Neuronal stem cell (in vitro differentiated cells): Measurements from ENCODE around the gene RHOJ.
A peak's percentile ranks its signal among the peaks of the same experiment; 100 is the strongest.
"Not testable (repeated sequence)": the region's sequence is repeated elsewhere in the genome, so short reads cannot be mapped to it uniquely, and the experiment has no call there.

Source experiments
- DNase-seq: peaks from one replicate; pipeline ENCODE4 v3.0.0-alpha.2; 2013; ENCODE audit warnings: low spot score
- H2AFZ ChIP-seq: one replicate; pipeline ENCODE4 v1.6.1; 2013; ENCODE audit warnings: mild to moderate bottlenecking, low read length, inconsistent platforms
- H2AK5ac ChIP-seq: 2 replicates; pipeline ENCODE4 v1.6.1; 2013; ENCODE audit warnings: low read depth, mild to moderate bottlenecking, inconsistent platforms, low read length, moderate library complexity, mixed read lengths
- H2BK120ac ChIP-seq: 2 replicates; pipeline ENCODE4 v1.6.1; 2013; ENCODE audit warnings: low read depth, mild to moderate bottlenecking, inconsistent platforms, low read length, moderate library complexity, mixed read lengths
- H2BK12ac ChIP-seq: one replicate; pipeline ENCODE4 v1.6.1; 2013; ENCODE audit warnings: low read length, inconsistent platforms
- H2BK15ac ChIP-seq: 2 replicates; pipeline ENCODE4 v1.6.1; 2013; ENCODE audit warnings: mild to moderate bottlenecking, low read length, inconsistent platforms, mixed read lengths
- H2BK5ac ChIP-seq: one replicate; pipeline ENCODE4 v1.6.1; 2013; ENCODE audit warnings: inconsistent platforms, mild to moderate bottlenecking, low read length, moderate library complexity
- H3K14ac ChIP-seq: one replicate; pipeline ENCODE4 v1.6.1; 2013; ENCODE audit warnings: low read length, inconsistent platforms
- H3K18ac ChIP-seq: 2 replicates; pipeline ENCODE4 v1.6.1; 2013; ENCODE audit warnings: low read length, inconsistent platforms
- H3K23ac ChIP-seq: 2 replicates; pipeline ENCODE4 v1.6.1; 2013; ENCODE audit warnings: low read depth, mild to moderate bottlenecking, mixed read lengths, low read length, inconsistent platforms; ENCODE audit not compliant: poor library complexity
- H3K27ac ChIP-seq: replicated peaks from 3 replicates; pipeline ENCODE4 v1.5.1; 2013; ENCODE audit warnings: low read length, inconsistent platforms
- H3K27me3 ChIP-seq, 3 experiments: 2 replicates each; pipeline ENCODE4 v1.6.1; 2013; ENCODE audit warnings: low read length in 3 of 3, mild to moderate bottlenecking in 2 of 3, inconsistent platforms in 1 of 3, low read depth in 1 of 3, mixed read lengths in 1 of 3, moderate library complexity in 1 of 3; ENCODE audit not compliant: control insufficient read depth in 3 of 3, insufficient read depth in 3 of 3
- H3K36me3 ChIP-seq, 2 donors: replicated peaks in 1 of 2; 2 replicates each; pipeline ENCODE4 v1.6.1; 2013; ENCODE audit warnings: low read length in 2 of 2; ENCODE audit not compliant: control insufficient read depth in 2 of 2, insufficient read depth in 2 of 2
- H3K4ac ChIP-seq: 2 replicates; pipeline ENCODE4 v1.6.1; 2013; ENCODE audit warnings: inconsistent platforms, mild to moderate bottlenecking, low read length, moderate library complexity
- H3K4me1 ChIP-seq, 2 donors: 1 replicate in 1 of 2; 2 replicates in 1 of 2; pipeline ENCODE4 v1.6.1; 2013; ENCODE audit warnings: low read length in 2 of 2, low read depth in 1 of 2; ENCODE audit not compliant: control insufficient read depth in 2 of 2, insufficient read depth in 1 of 2
- H3K4me2 ChIP-seq: one replicate; pipeline ENCODE4 v1.6.1; 2013; ENCODE audit warnings: mild to moderate bottlenecking, low read length, inconsistent platforms; ENCODE audit not compliant: insufficient read depth, poor library complexity, severe bottlenecking
- H3K4me3 ChIP-seq, 2 donors: 2 replicates each; pipeline ENCODE4 v1.5.1; 2013; ENCODE audit warnings: low read length in 2 of 2, mild to moderate bottlenecking in 2 of 2, inconsistent platforms in 1 of 2, moderate library complexity in 1 of 2
- H3K79me1 ChIP-seq: one replicate; pipeline ENCODE4 v1.6.1; 2013; ENCODE audit warnings: low read depth, mild to moderate bottlenecking, inconsistent platforms, low read length, moderate library complexity
- H3K9ac ChIP-seq: one replicate; pipeline ENCODE4 v1.6.1; 2013; ENCODE audit warnings: mild to moderate bottlenecking, low read depth, low read length, inconsistent platforms; ENCODE audit not compliant: poor library complexity
- H3K9me3 ChIP-seq, 2 donors: replicated peaks in 1 of 2; 2 replicates each; pipeline versions ENCODE3 to v1.6.1; 2013; ENCODE audit warnings: low read length in 2 of 2, mild to moderate bottlenecking in 2 of 2, inconsistent platforms in 1 of 2, low read depth in 1 of 2, mixed read lengths in 1 of 2, moderate library complexity in 1 of 2; ENCODE audit not compliant: control insufficient read depth in 2 of 2, insufficient read depth in 1 of 2
- H4K8ac ChIP-seq: one replicate; pipeline ENCODE4 v1.6.1; 2013; ENCODE audit warnings: low read depth, mild to moderate bottlenecking, inconsistent platforms, low read length, moderate library complexity
- H4K91ac ChIP-seq: one replicate; pipeline ENCODE4 v1.6.1; 2013; ENCODE audit warnings: low read length, low read depth, mild to moderate bottlenecking, inconsistent platforms; ENCODE audit not compliant: poor library complexity
- WGBS, 2 donors: extraction: QIAGEN DNeasy Blood & Tissue Kit; methylation state at CpG; one replicate each; pipeline ENCODE4 v1.1.7; 2013; ENCODE audit warnings: missing lambda C conversion rate in 2 of 2, mixed read lengths in 1 of 2; ENCODE audit not compliant: insufficient read length in 2 of 2, insufficient replicate concordance in 1 of 2; ENCODE audit errors: extremely low coverage in 2 of 2; 5-methylcytosine and 5-hydroxymethylcytosine counted together

The RHOJ gene

DNA sequence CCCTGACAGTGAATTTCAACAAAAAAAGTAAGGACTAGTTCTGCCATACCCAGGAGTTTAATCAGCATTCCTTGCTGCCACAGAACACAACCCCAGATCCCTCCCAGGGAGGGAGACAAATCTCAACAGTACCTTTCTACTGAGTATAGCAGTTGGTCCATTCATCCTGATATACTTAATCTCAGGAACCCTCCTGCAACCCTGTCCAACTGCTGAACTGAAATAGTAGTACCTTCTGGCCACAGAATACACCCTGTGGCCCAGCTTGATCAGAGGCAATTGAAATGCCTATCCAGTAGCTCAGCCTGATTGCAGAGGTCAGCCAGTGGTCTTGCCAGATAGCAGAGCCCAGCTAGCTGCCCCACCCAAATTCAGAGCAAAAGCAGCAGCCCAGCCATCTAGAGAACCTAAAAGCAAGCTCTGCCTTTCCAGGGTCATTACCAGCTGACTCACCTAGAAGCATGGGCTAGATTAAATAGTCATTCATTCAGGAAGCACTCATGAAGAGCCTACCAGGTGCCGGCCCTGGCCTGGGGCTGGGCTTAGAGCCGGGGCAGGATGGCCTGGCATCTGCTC, 40.0 kb upstream of the RHOJ start:
- H2AK5ac ChIP-seq, result no peak overlapping the region
- H3K9me3 ChIP-seq, result peaks cover 0 to 2% of the 10 kb centered on the region in 2 donors
- H4K8ac ChIP-seq, result no peak overlapping the region
- H3K14ac ChIP-seq, result no peak overlapping the region
- H3K9ac ChIP-seq, result no peak overlapping the region
- H4K91ac ChIP-seq, result no peak overlapping the region
- H3K4me1 ChIP-seq, result no peaks in the 10 kb centered on the region
- no peak for DNase-seq
- H3K79me1 ChIP-seq, result no peaks in the 10 kb centered on the region
- H2BK120ac ChIP-seq, result no peak overlapping the region
- no peak overlapping the region for H3K23ac ChIP-seq
- H2BK12ac ChIP-seq, result no peak overlapping the region
- H3K4me2 ChIP-seq, result no peak overlapping the region
- no peak overlapping the region for H3K18ac ChIP-seq
- H3K36me3 ChIP-seq, result no peaks in the 10 kb centered on the region
- H3K4ac ChIP-seq, result no peak overlapping the region
- no peak overlapping the region for H2BK15ac ChIP-seq
- H3K27ac ChIP-seq, result no peak overlapping the region
- H2AFZ ChIP-seq, result no peak overlapping the region
- WGBS, 2 donors, result no CpG with 5 or more reads among the region's 2 CpGs
- no peak overlapping the region for H2BK5ac ChIP-seq
- no peak overlapping the region for H3K4me3 ChIP-seq
- no peaks in the 10 kb centered on the region for H3K27me3 ChIP-seq

DNA sequence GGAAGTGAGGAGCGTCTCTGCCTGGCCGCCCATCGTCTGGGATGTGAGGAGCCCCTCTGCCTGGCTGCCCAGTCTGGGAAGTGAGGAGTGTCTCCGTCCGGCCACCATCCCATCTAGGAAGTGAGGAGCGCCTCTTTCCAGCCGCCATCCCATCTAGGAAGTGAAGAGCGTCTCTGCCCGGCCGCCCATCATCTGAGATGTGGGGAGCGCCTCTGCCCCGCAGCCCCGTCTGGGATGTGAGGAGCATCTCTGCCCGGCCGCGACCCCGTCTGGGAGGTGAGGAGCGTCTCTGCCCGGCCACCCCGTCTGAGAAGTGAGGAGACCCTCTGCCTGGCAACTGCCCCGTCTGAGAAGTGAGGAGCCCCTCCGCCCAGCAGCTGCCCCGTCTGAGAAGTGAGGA, 39.0 kb upstream of the RHOJ start:
- not testable (repeated sequence) for H3K27ac ChIP-seq, DNase-seq, H3K36me3 ChIP-seq, H2AFZ ChIP-seq, H2BK120ac ChIP-seq, H3K9me3 ChIP-seq, H3K4ac ChIP-seq, H3K9ac ChIP-seq, H2BK15ac ChIP-seq, H2AK5ac ChIP-seq, H2BK12ac ChIP-seq, H2BK5ac ChIP-seq, H3K14ac ChIP-seq, H3K4me1 ChIP-seq, H3K4me3 ChIP-seq, H3K18ac ChIP-seq, H3K79me1 ChIP-seq, H4K8ac ChIP-seq, H3K4me2 ChIP-seq, H3K23ac ChIP-seq, H3K27me3 ChIP-seq, H4K91ac ChIP-seq
- no CpG with 5 or more reads among the region's 23 CpGs for WGBS, 2 donors

DNA sequence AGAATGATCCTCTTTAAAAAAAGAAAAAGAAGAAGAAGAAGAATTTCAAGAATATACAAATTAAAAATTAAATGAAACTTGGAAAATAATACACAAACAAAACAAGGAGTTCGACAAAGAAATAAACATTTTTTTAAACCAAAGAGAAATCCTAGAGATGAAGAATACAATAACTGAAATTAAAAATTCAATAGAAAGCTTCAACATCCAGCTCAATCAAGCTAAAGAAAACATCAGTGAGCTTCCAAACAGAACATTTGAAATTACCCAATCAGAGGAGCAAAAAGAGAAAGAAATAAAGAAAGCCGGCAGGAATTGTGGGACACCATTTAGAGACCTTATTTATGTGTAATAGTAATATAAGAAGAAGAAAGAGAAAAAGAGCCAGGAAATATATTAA, 37.2 kb upstream of the RHOJ start:
- H4K8ac ChIP-seq, result no peak overlapping the region
- no peak overlapping the region for H2BK120ac ChIP-seq
- no peak overlapping the region for H3K9ac ChIP-seq
- H3K4me2 ChIP-seq, result no peak overlapping the region
- H3K23ac ChIP-seq, result no peak overlapping the region
- H3K9me3 ChIP-seq, result peaks cover 0 to 2% of the 10 kb centered on the region in 2 donors
- H2AK5ac ChIP-seq, result no peak overlapping the region
- no peak overlapping the region for H3K27ac ChIP-seq
- H3K4ac ChIP-seq, result no peak overlapping the region
- H3K36me3 ChIP-seq, result no peaks in the 10 kb centered on the region
- H3K4me3 ChIP-seq, result no peak overlapping the region
- no peak overlapping the region for H2BK12ac ChIP-seq
- H3K27me3 ChIP-seq, result no peaks in the 10 kb centered on the region
- H4K91ac ChIP-seq, result no peak overlapping the region
- H3K79me1 ChIP-seq, result no peaks in the 10 kb centered on the region
- H2AFZ ChIP-seq, result no peak overlapping the region
- no peaks in the 10 kb centered on the region for H3K4me1 ChIP-seq
- no peak overlapping the region for H3K18ac ChIP-seq
- H2BK15ac ChIP-seq, result no peak overlapping the region
- DNase-seq, result no peak
- WGBS, 2 donors, result no CpG with 5 or more reads among the region's 2 CpGs
- no peak overlapping the region for H3K14ac ChIP-seq
- no peak overlapping the region for H2BK5ac ChIP-seq

DNA sequence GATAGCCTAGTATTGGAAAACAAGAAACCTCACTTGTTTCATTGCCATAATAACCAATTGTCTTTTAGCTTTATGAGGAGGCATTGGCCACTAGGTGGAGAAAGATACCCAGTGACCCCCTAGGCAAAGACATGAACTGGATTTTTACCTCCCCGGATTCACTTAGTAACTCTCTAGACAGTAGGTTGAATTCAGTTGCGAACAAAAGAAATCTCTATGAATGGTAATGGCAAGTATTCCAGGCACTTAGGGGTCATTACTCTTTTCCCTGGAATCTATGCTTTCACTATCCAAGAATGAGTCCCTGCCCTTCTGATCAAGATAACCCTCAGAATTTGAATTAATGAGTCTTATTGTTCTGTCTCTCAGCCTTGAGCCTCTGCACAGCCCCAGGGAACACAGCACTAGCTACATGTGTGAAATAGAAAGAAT, 29.5 kb upstream of the RHOJ start:
- H3K27ac ChIP-seq, result no peak overlapping the region

More for the DNA sequence above, 29.5 kb upstream of the RHOJ start:
- H3K4me2 ChIP-seq, result no peak overlapping the region
- no peak overlapping the region for H2BK15ac ChIP-seq
- H3K18ac ChIP-seq, result no peak overlapping the region
- no peak overlapping the region for H2AFZ ChIP-seq
- no peak overlapping the region for H3K9ac ChIP-seq
- H2AK5ac ChIP-seq, result no peak overlapping the region
- H3K79me1 ChIP-seq, result no peaks in the 10 kb centered on the region
- WGBS, 2 donors, result no CpG with 5 or more reads among the region's 2 CpGs
- H4K91ac ChIP-seq, result no peak overlapping the region
- H3K9me3 ChIP-seq, result no peaks in the 10 kb centered on the region
- no peak overlapping the region for H3K4ac ChIP-seq
- peak; percentile 44 for DNase-seq
- H2BK12ac ChIP-seq, result no peak overlapping the region
- H3K36me3 ChIP-seq, result no peaks in the 10 kb centered on the region
- H3K14ac ChIP-seq, result no peak overlapping the region
- no peaks in the 10 kb centered on the region for H3K27me3 ChIP-seq
- no peak overlapping the region for H2BK5ac ChIP-seq
- H3K23ac ChIP-seq, result no peak overlapping the region
- no peak overlapping the region for H4K8ac ChIP-seq
- peaks cover 0 to 5% of the 10 kb centered on the region in 2 donors for H3K4me1 ChIP-seq
- H3K4me3 ChIP-seq, result no peak overlapping the region
- no peak overlapping the region for H2BK120ac ChIP-seq
